MM.1S (cell line): ENCODE results near the gene PLCD4.

ENCODE experiments used
- DNase-seq: peaks from one replicate; pipeline ENCODE4 v3.0.0-alpha.2; 2015
- H2AFZ ChIP-seq: fragments of 300-600 bp; sonication (generic); 2 replicates; pipeline ENCODE4 v1.6.0; 2016; ENCODE audit warnings: antibody characterized with exemption, low read length
- H3F3A ChIP-seq: fragments of 300-600 bp; sonication (generic); 2 replicates; pipeline ENCODE4 v1.6.1; 2016; ENCODE audit warnings: mild to moderate bottlenecking, antibody characterized with exemption, low read length, moderate library complexity, mixed read lengths; ENCODE audit not compliant: insufficient read depth
- H3K27ac ChIP-seq: fragments of 300-600 bp; sonication (generic); 2 replicates; pipeline ENCODE4 v1.5.1; 2016; ENCODE audit warnings: mild to moderate bottlenecking, low read length
- H3K27me3 ChIP-seq: fragments of 300-600 bp; sonication (generic); replicated peaks from 2 replicates; pipeline ENCODE4 v1.6.0; 2016; ENCODE audit warnings: low read length; ENCODE audit not compliant: insufficient read depth
- H3K36me3 ChIP-seq: fragments of 300-600 bp; sonication (generic); replicated peaks from 2 replicates; pipeline ENCODE4 v1.6.1; 2016; ENCODE audit warnings: mild to moderate bottlenecking, low read length, mixed read lengths; ENCODE audit not compliant: insufficient read depth
- H3K4me1 ChIP-seq: fragments of 300-600 bp; sonication (generic); 2 replicates; pipeline ENCODE4 v1.6.1; 2016; ENCODE audit warnings: low read length, mixed read lengths
- H3K4me2 ChIP-seq: fragments of 300-600 bp; sonication (generic); 2 replicates; pipeline ENCODE4 v1.6.0; 2016; ENCODE audit warnings: low read depth, low read length
- H3K4me3 ChIP-seq: fragments of 300-600 bp; sonication (generic); 2 replicates; pipeline ENCODE4 v1.5.1; 2016; ENCODE audit warnings: low read length, mixed read lengths
- H3K79me2 ChIP-seq: fragments of 300-600 bp; sonication (generic); 2 replicates; pipeline ENCODE4 v1.6.1; 2016; ENCODE audit warnings: mixed run types, low read length, mixed read lengths
- H3K9ac ChIP-seq: fragments of 300-600 bp; sonication (generic); 2 replicates; pipeline ENCODE4 v1.6.1; 2016; ENCODE audit warnings: low read length, mixed read lengths
- H3K9me2 ChIP-seq: fragments of 300-600 bp; sonication (generic); replicated peaks from 2 replicates; pipeline ENCODE4 v1.6.1; 2016; ENCODE audit warnings: mild to moderate bottlenecking, low read length, mixed read lengths; ENCODE audit not compliant: insufficient read depth
- H3K9me3 ChIP-seq: fragments of 300-600 bp; sonication (generic); replicated peaks from 2 replicates; pipeline ENCODE4 v1.6.1; 2016; ENCODE audit warnings: mild to moderate bottlenecking, low read length, mixed read lengths; ENCODE audit not compliant: insufficient read depth
- H4K20me1 ChIP-seq: fragments of 300-600 bp; sonication (generic); 2 replicates; pipeline ENCODE4 v1.6.1; 2016; ENCODE audit warnings: mild to moderate bottlenecking, low read length, moderate library complexity, mixed read lengths; ENCODE audit not compliant: insufficient read depth
- EZH2 ChIP-seq: fragments of 300-600 bp; sonication (generic); optimal IDR thresholded peaks from 2 replicates; pipeline ENCODE3; 2017; ENCODE audit warnings: low read depth, mild to moderate bottlenecking, antibody characterized with exemption, low read length, mixed read lengths
- EZH2phosphoT487 ChIP-seq: fragments of 300-600 bp; sonication (generic); IDR thresholded peaks from 2 replicates; pipeline ENCODE4 v1.6.1; 2018; ENCODE audit warnings: antibody characterized with exemption, low read length
- TF ChIP-seq, protein P1 (sequence below): fragments of 300-600 bp; sonication (generic); IDR thresholded peaks from 2 replicates; pipeline ENCODE4 v1.5.1; 2016; ENCODE audit warnings: antibody characterized with exemption, low read length, mixed read lengths

The PLCD4 gene

GRCh38 chr2:218631837-218632236, 24.1 kb downstream of the PLCD4 start:
- Histone ChIP-seq H2AFZ (no peak overlapping the region), H3F3A (no peaks in the 10 kb centered on the region), H3K36me3 (no peaks in the 10 kb centered on the region; the same call in 1 of the 2 replicates)

GRCh38 chr2:218635719-218636118, 28.0 kb downstream of the PLCD4 start:
- Histone ChIP-seq H3K9me3 (no peaks in the 10 kb centered on the region), H2AFZ (no peak overlapping the region), H3K27me3 (no peaks in the 10 kb centered on the region), H3K9ac (no peak overlapping the region), H3K27ac (no peak overlapping the region), H3F3A (no peaks in the 10 kb centered on the region), H4K20me1 (no peaks in the 10 kb centered on the region), H3K4me2 (no peak overlapping the region), H3K4me3 (no peak overlapping the region), H3K79me2 (no peaks in the 10 kb centered on the region), H3K9me2 (no peaks in the 10 kb centered on the region), H3K4me1 (no peaks in the 10 kb centered on the region), H3K36me3 (no peaks in the 10 kb centered on the region; the same call in 1 of the 2 replicates)
- no peak for TF ChIP-seq EZH2phosphoT487
- no peak for TF ChIP-seq EZH2
- no peak for DNase-seq

More at GRCh38 chr2:218631837-218632236, 24.1 kb downstream of the PLCD4 start:
- Histone ChIP-seq H3K9me3 (no peaks in the 10 kb centered on the region), H3K9me2 (no peaks in the 10 kb centered on the region), H3K27ac (no peak overlapping the region), H3K27me3 (no peaks in the 10 kb centered on the region), H3K79me2 (no peaks in the 10 kb centered on the region), H4K20me1 (no peaks in the 10 kb centered on the region), H3K4me3 (no peak overlapping the region), H3K4me2 (no peak overlapping the region), H3K4me1 (no peaks in the 10 kb centered on the region), H3K9ac (no peak overlapping the region)
- TF ChIP-seq, protein P1, sequence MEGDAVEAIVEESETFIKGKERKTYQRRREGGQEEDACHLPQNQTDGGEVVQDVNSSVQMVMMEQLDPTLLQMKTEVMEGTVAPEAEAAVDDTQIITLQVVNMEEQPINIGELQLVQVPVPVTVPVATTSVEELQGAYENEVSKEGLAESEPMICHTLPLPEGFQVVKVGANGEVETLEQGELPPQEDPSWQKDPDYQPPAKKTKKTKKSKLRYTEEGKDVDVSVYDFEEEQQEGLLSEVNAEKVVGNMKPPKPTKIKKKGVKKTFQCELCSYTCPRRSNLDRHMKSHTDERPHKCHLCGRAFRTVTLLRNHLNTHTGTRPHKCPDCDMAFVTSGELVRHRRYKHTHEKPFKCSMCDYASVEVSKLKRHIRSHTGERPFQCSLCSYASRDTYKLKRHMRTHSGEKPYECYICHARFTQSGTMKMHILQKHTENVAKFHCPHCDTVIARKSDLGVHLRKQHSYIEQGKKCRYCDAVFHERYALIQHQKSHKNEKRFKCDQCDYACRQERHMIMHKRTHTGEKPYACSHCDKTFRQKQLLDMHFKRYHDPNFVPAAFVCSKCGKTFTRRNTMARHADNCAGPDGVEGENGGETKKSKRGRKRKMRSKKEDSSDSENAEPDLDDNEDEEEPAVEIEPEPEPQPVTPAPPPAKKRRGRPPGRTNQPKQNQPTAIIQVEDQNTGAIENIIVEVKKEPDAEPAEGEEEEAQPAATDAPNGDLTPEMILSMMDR: no peak
- no peak for TF ChIP-seq EZH2
- TF ChIP-seq EZH2phosphoT487: no peak
- DNase-seq: no peak

DNA sequence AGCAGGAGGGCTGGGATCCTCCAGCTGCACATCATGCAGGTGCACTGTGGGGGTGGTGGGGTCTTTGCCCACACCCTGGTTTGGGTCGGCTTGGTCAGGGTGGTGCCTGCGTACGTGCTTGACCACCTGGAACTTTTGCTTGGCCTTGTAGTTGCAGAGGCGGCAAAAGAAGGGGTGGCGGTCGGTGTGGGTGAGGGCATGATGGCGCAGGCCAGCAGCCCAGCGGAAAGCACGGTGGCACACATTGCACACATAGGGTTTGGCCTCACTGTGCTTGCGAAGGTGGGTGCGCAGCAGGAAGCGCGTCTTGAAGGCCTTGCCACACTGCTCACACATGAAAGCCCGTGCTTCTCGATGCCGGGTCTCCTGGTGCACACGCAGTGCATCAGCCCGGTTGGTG, 30.7 kb downstream of the PLCD4 start:
- Histone ChIP-seq H2AFZ (no peak overlapping the region), H3K4me1 (no peaks in the 10 kb centered on the region), H3K36me3 (no peaks in the 10 kb centered on the region; the same call in 1 of the 2 replicates), H4K20me1 (no peaks in the 10 kb centered on the region), H3K79me2 (no peaks in the 10 kb centered on the region), H3K27me3 (no peaks in the 10 kb centered on the region), H3K9ac (no peak overlapping the region), H3F3A (no peaks in the 10 kb centered on the region), H3K27ac (no peak overlapping the region), H3K9me2 (no peaks in the 10 kb centered on the region), H3K4me3 (no peak overlapping the region), H3K9me3 (no peaks in the 10 kb centered on the region), H3K4me2 (no peak overlapping the region)
- DNase-seq: no peak
- TF ChIP-seq, protein P1: no peak
- TF ChIP-seq EZH2: no peak
- no peak for TF ChIP-seq EZH2phosphoT487

GRCh38 chr2:218642121-218642656, 34.5 kb downstream of the PLCD4 start:
- no peaks in the 10 kb centered on the region for H4K20me1 ChIP-seq
- no peaks in the 10 kb centered on the region for H3K9me2 ChIP-seq
- TF ChIP-seq, protein P1: no peak
- no peak for TF ChIP-seq EZH2phosphoT487
- TF ChIP-seq EZH2: no peak
- H3K9ac ChIP-seq: no peak overlapping the region
- H3K27ac ChIP-seq: no peak overlapping the region
- H2AFZ ChIP-seq: no peak overlapping the region
- peaks cover 6% of the 10 kb centered on the region for H3K36me3 ChIP-seq
- H3K4me1 ChIP-seq: no peaks in the 10 kb centered on the region
- H3K27me3 ChIP-seq: no peaks in the 10 kb centered on the region
- no peaks in the 10 kb centered on the region for H3K9me3 ChIP-seq
- no peak overlapping the region for H3K4me3 ChIP-seq
- DNase-seq: no peak
- no peak overlapping the region for H3K4me2 ChIP-seq
- no peaks in the 10 kb centered on the region for H3F3A ChIP-seq
- no peaks in the 10 kb centered on the region for H3K79me2 ChIP-seq
